Astrocyte (in vitro differentiated cells and primary cell): ENCODE measurements around the gene EIF4G3. TPM values are rescaled to one million over a fixed set of nuclear protein-coding genes. Genes with fewer than 3 reads are reported as not detected.

Experiments
- DNase-seq: peaks from one replicate; pipeline ENCODE4 v3.0.0-alpha.2; 2010; ENCODE audit warnings: low read depth
- FAIRE-seq: peaks from 2 replicates; lab custom pipeline; 2011; peaks lifted over from hg19 to GRCh38; lab: Jason Lieb, UNC
- H2AFZ ChIP-seq: 2 replicates; pipeline ENCODE4 v1.6.0; 2012; ENCODE audit warnings: low read depth, low read length, inconsistent platforms
- H3K27ac ChIP-seq: 2 replicates; pipeline ENCODE4 v1.5.1; 2011; ENCODE audit warnings: low read depth, low read length, inconsistent platforms
- H3K27me3 ChIP-seq: 2 replicates; pipeline ENCODE4 v1.6.0; 2011; ENCODE audit warnings: low read length, inconsistent platforms; ENCODE audit not compliant: insufficient read depth
- H3K36me3 ChIP-seq: 2 replicates; pipeline ENCODE4 v1.5.1; 2011; ENCODE audit warnings: low read length, inconsistent platforms; ENCODE audit not compliant: insufficient read depth
- H3K4me1 ChIP-seq: 2 replicates; pipeline ENCODE4 v1.5.1; 2011; ENCODE audit warnings: low read length, inconsistent platforms; ENCODE audit not compliant: insufficient read depth
- H3K4me2 ChIP-seq: 2 replicates; pipeline ENCODE4 v1.6.0; 2012; ENCODE audit warnings: low read length, inconsistent platforms
- H3K4me3 ChIP-seq: 2 replicates; pipeline ENCODE4 v1.5.1; 2011; ENCODE audit warnings: low read depth, mild to moderate bottlenecking, low read length, inconsistent platforms; ENCODE audit not compliant: insufficient read depth
- H3K79me2 ChIP-seq: 2 replicates; pipeline ENCODE4 v1.6.0; 2012; ENCODE audit warnings: mild to moderate bottlenecking, low read length, inconsistent platforms; ENCODE audit not compliant: insufficient read depth
- H3K9ac ChIP-seq: 2 replicates; pipeline ENCODE4 v1.6.0; 2012; ENCODE audit warnings: mild to moderate bottlenecking, low read length, inconsistent platforms
- H3K9me3 ChIP-seq: 2 replicates; pipeline ENCODE4 v1.5.1; 2012; ENCODE audit warnings: low read depth, mild to moderate bottlenecking, low read length, inconsistent platforms; ENCODE audit not compliant: insufficient read depth
- H4K20me1 ChIP-seq: 2 replicates; pipeline ENCODE4 v1.6.0; 2012; ENCODE audit warnings: low read length, inconsistent platforms; ENCODE audit not compliant: insufficient read depth
- H3K27ac Mint-ChIP-seq: one replicate; pipeline ENCODE4 v1.8.0; 2021; ENCODE audit warnings: mild to moderate bottlenecking, mixed read lengths; ENCODE audit not compliant: unreplicated experiment
- H3K27me3 Mint-ChIP-seq: one replicate; pipeline ENCODE4 v1.8.0; 2021; ENCODE audit warnings: low read depth, mixed read lengths; ENCODE audit not compliant: unreplicated experiment
- H3K36me3 Mint-ChIP-seq: one replicate; pipeline ENCODE4 v1.8.0; 2021; ENCODE audit warnings: low read depth, mixed read lengths; ENCODE audit not compliant: unreplicated experiment
- H3K4me1 Mint-ChIP-seq: one replicate; pipeline ENCODE4 v1.8.0; 2021; ENCODE audit warnings: low read depth, mixed read lengths; ENCODE audit not compliant: unreplicated experiment
- H3K4me3 Mint-ChIP-seq: one replicate; pipeline ENCODE4 v1.8.0; 2021; ENCODE audit warnings: mild to moderate bottlenecking, moderate library complexity, mixed read lengths; ENCODE audit not compliant: unreplicated experiment
- H3K9me3 Mint-ChIP-seq: one replicate; pipeline ENCODE4 v1.8.0; 2021; ENCODE audit warnings: mild to moderate bottlenecking, mixed read lengths; ENCODE audit not compliant: unreplicated experiment
- CTCF ChIP-seq: IDR thresholded peaks from 2 replicates; pipeline ENCODE4 v1.5.1; 2011; ENCODE audit warnings: low read depth, mild to moderate bottlenecking, inconsistent platforms, low read length, moderate library complexity; ENCODE audit not compliant: insufficient read depth
- EZH2 ChIP-seq: IDR thresholded peaks from 2 replicates; pipeline ENCODE4 v1.6.1; 2012; ENCODE audit warnings: mild to moderate bottlenecking, low read length, inconsistent platforms; ENCODE audit not compliant: insufficient read depth
- microRNA-seq: library from miRNA; unstranded; fragments of <30 nt; microRNA quantifications from one replicate; pipeline ENCODE4 v1.2.0, GENCODE V29; 2020
- total RNA-seq: library from RNA; stranded (reverse); gene quantifications from 2 replicates; pipeline ENCODE4 v1.2.1, GENCODE V29; 2021

EIF4G3 gene
- total RNA-seq, 1 donor from 2014 or later = 76.1 TPM

GRCh38 chr1:20760322-20760721 is 416.4 kb downstream of the EIF4G3 start:
- TF ChIP-seq CTCF (no peak), EZH2 (no peak)
- no peak overlapping the region for H3K4me2 ChIP-seq
- H3K36me3 Mint-ChIP-seq = peaks cover 23% of the 10 kb centered on the region
- no peak overlapping the region for H3K9ac ChIP-seq
- no peaks in the 10 kb centered on the region for H3K9me3 ChIP-seq
- H3K4me3 ChIP-seq = no peak overlapping the region
- DNase-seq = no peak
- H2AFZ ChIP-seq = no peak overlapping the region
- no peaks in the 10 kb centered on the region for H3K4me1 ChIP-seq
- H4K20me1 ChIP-seq = peaks cover 19% of the 10 kb centered on the region
- H3K27ac ChIP-seq = no peak overlapping the region
- no peak overlapping the region for H3K27ac Mint-ChIP-seq
- peaks cover 63% of the 10 kb centered on the region for H3K36me3 ChIP-seq
- H3K9me3 Mint-ChIP-seq = no peaks in the 10 kb centered on the region
- no peaks in the 10 kb centered on the region for H3K27me3 ChIP-seq
- no peak overlapping the region for H3K4me3 Mint-ChIP-seq
- no peak for FAIRE-seq
- no peaks in the 10 kb centered on the region for H3K27me3 Mint-ChIP-seq
- no peaks in the 10 kb centered on the region for H3K4me1 Mint-ChIP-seq
- H3K79me2 ChIP-seq = peaks cover 5% of the 10 kb centered on the region

Small RNA genes lying within 50 kb of the gene (microRNA-seq; reads per million reads assigned to microRNA genes)
- gene MIR1256 = 2.2 reads per million

Other genes with a start within 250 kb of the EIF4G3 start
- 172 and 182 TPM in 2 replicates for gene ECE1, start 113.6 kb upstream of the EIF4G3 start, total RNA-seq